Omental fat pad (tissue), 4 donors: Measurements from ENCODE around the gene KLHL10. TPM values are rescaled to one million over a fixed set of nuclear protein-coding genes. Genes with fewer than 3 reads are reported as not detected.
A peak's percentile ranks its signal among the peaks of the same experiment; 100 is the strongest.
"Not testable (repeated sequence)": the region's sequence is repeated elsewhere in the genome, so short reads cannot be mapped to it uniquely, and the experiment has no call there.

Source experiments
- ATAC-seq: fragments of 150-250 bp; one replicate; pipeline ENCODE4 v1.9.1; 2016; ENCODE audit warnings: mild to moderate bottlenecking, moderate library complexity; ENCODE audit not compliant: low FRiP score
- DNase-seq: peaks from one replicate; pipeline ENCODE4 v3.0.0-alpha.2; 2019; ENCODE audit warnings: low spot score
- CTCF ChIP-seq, 3 donors: fragments of 450-650 bp; IDR thresholded peaks; one replicate each; pipeline ENCODE4 v1.5.1; 2016 to 2017; ENCODE audit warnings: antibody characterized with exemption in 3 of 3, mild to moderate bottlenecking in 3 of 3, moderate library complexity in 2 of 3
- total RNA-seq, 4 donors: library from RNA; depleted of rRNA; stranded (reverse); fragments of >200 nt; gene quantifications; one replicate each; pipeline ENCODE4 v1.1.0, GENCODE V29; 2016

The KLHL10 gene
- total RNA-seq, 4 donors from 2014 or later = 0.44 to 0.72 (median 0.63) TPM; not detected in 1

GRCh38 chr17:41823580-41823979 lies 14.0 kb upstream of the KLHL10 start:
- no peak for ATAC-seq
- no peak for DNase-seq
- TF ChIP-seq CTCF (IDR thresholded peaks at IDR 0.05) = no peak

DNA sequence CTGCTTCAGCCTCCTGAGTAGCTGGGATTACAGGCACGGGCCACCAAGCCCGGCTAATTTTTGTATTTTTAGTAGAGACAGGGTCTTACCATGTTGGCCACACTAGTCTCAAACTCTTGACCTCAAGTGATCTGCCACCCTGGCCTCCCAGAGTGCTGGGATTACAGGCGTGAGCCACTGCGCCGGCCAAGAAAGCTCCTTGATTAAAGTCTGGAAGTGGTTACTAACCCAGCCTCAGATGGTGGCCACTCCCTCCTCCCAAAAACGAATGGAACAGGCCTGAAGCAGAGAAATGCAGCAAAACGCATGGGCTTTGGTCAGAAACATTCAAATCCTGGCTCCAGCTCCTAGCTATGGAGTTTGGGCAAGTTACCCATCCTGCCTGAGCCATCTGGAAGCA lies 13.5 kb upstream of the KLHL10 start:
- TF ChIP-seq CTCF (IDR thresholded peaks at IDR 0.05) = no peak
- ATAC-seq (no peak), DNase-seq (no peak)

GRCh38 chr17:41825175-41825845 lies 12.3 kb upstream of the KLHL10 start:
- no peak for TF ChIP-seq CTCF (IDR thresholded peaks at IDR 0.05)
- DNase-seq (no peak), ATAC-seq (no peak)

DNA sequence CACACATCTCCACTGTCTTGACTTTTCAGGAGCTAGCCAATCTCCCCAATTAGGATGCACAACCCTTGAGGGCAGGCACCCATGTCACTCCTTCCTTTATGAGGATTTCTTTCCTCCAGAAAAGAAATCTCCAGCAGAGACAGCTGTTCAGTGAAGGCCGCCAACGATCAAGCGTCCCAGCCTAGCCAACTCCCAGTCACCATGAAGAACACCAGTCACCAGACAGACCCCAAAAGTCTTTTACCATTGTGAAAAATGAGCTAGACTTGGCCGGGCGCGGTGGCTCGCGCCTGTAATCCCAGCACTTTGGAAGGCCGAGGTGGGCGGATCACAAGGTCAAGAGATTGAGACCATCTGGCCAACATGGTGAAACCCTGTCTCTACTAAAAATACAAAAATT lies 7.7 kb upstream of the KLHL10 start:
- not testable (repeated sequence) for ATAC-seq, DNase-seq

DNA sequence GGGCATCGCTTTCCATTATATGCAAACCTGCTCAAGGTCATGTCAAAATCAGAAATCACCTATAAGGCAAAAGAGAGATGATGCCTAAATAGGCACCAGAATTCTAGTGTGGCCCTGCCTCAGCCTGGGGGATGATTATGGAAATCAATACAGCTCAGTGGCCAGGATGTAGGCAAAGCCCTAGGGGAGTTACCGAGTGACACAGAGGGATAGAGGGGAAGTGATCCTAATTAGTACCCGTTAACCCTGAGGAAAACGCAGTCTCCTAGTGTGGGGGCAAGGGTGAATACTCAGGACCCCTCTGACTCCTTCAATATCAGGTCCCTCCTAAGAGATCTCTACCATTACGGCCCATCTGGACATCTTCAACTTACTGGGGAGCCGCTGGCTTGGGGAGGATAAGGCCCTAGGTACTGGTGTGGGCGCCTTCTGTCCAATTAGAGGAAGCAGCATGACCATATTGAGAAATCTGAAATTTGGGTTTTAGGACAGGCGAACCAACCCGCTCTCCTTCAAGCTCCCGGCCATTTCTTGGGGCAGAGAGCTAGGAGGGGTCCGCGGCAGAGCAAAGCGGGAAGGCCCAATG lies 2.3 kb upstream of the KLHL10 start:
- peak; percentile 42 for ATAC-seq
- no peak for TF ChIP-seq CTCF (IDR thresholded peaks at IDR 0.05)
- DNase-seq = no peak

DNA sequence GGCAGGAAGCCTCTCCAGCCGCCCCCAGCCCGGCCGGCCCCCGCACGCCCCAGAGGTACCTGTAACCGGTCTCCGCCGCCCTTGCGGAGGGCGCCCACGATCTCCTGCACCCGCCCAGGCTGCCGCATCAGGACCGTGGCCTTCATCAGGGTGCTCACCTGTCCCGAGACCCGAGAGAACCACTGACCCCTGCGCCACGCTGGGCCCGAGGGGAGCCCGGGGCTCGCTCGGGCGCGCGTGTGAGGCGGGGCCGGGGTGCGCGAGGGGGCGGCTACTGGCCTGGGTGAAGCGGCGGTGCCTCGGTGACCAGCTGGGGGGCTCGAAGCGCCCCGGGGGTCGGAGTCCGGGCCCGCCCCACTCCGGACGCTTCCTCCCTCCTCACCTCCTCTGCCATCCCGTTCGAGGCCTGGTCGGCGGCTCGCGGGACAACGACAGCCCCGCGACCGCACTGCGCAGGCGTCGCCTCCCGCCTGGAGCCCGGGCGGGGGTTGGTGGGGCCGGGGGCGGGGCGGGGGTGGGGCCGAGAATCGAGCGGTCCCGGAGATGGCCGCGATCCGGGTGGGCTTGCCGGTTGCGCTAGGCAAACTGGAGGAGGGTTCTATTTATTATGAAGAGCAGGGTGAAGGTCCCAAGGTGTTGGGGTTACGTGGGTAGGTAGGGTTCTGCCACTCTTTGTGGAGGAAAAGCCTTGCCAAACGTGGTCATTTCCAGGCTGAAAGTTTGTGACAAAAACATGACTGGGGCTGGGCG lies 1.6 kb upstream of the KLHL10 start, which contains the start of gene NT5C3B:
TSS of gene NT5C3B (minus strand) at position 433 of the 750 bp plus-strand sequence. CDS start at position 394, 39 bp downstream.
- no peak for DNase-seq
- ATAC-seq = peak; percentile 70
- TF ChIP-seq CTCF (IDR thresholded peaks at IDR 0.05) = no peak

GRCh38 chr17:41836550-41837196 lies 952 bp upstream of the KLHL10 start:
- no peak for TF ChIP-seq CTCF (IDR thresholded peaks at IDR 0.05)
- DNase-seq (no peak), ATAC-seq (no peak)

DNA sequence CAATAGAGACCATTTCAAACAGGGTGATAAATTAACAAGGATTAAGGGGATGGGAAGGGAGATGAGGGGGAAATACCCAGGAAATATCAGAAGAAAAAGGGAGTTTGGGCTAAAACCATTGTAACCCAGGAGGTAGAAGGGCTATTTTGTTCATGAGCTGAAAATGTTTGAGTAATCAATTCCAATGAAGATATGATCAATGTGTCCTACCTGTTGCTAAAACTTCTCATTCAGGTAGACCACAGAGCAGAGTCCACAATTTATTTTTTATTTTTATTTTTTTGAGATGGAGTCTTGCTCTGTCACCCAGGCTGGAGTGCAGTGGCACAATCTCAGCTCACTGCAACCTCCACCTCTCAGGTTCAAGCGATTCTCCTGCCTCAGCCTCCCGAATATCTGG lies 1.8 kb downstream of the KLHL10 start:
- not testable (repeated sequence) for DNase-seq

DNA sequence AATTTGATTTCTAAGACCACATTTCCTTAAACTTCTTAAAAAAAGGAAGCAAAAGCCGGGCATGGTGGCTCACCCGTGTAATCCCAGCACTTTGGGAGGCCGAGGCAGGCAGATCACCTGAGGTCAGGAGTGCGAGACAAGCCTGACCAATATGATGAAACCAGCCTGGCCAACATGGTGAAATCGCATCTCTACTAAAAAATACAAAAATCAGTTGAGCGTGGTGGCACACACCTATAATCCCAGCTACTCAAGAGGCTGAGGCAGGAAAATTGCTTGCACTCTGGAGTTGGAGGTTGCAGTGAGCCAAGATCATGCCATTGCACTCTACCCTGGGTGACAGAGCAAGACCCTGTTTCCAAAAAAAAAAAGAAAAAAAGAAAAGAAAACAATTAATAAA lies 3.2 kb downstream of the KLHL10 start:
- not testable (repeated sequence) for ATAC-seq, DNase-seq

More for the DNA sequence above, 1.8 kb downstream of the KLHL10 start:
- not testable (repeated sequence) for ATAC-seq
